Measurements from ENCODE around the gene MAPK14.

The MAPK14 gene

GRCh38 chr6:36038120-36038876 is 10.7 kb downstream of the MAPK14 start:
- DNase-seq: no peak

DNA sequence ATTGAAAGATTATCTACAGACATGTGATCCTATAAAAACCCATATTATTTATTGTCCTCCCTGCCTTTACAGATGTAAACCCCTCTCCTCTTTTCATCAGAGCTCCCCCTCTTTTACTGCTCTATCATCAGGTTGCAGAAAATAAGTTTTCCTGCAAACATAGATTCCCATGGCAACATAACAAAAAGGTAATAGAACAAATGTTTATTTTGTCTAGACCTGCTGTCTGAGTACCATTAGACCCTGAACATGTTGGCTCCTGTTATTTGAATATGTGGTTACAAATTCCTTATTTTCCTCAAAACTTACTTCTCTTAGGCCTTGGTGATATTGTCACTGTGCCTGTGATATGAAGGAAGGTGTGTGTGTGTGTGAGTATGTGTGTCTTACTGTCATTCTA is 11.5 kb downstream of the MAPK14 start:
- DNase-seq: no peak

DNA sequence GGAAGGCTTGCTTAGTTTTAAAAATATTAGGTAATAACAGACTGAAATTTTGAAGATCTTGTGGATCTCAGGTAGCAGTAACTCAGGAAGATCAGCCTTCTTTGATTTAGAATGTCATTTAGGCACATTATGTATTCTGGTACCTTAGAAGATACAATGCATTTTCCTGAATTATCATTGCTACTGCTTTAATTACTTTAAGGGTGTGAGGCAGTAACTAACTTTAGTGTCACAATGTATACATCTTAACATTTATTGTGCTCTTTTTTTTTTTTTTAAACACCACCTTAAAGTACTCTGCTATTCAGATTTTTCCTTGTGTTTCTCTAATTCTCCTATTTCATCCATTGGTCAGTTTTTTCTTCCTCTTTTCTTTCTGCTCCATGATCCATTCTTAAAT is 13.3 kb downstream of the MAPK14 start:
- DNase-seq: no peak

DNA sequence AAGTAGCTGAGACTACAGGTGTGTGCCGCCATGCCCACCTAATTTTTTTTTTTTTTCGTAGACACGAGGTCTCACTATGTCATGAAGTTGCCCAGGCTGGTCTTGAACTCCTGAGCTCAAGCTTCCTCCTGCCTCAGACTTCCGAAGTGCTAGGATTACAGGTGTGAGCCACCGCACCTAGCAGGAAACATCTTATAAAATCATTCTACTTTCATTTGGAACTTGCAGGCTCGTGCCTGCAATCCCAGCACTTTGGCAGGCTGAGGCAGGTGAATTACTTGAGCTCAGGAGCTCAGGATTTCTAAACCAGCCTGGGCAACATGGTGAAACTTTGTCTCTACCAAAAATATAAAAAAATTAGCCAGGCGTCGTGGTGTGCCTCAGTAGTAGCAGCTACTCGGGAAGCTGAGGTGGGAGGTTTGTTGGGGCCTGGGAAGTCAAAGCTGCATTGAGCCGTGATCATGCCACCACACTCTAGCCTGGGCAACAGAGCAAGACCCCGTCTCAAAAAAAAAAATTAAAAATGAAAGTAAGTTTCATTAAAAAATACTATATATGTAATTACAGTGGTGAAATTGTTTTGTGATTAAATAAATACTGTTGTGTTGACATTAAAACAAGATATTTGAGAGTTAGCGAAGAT is 15.1 kb downstream of the MAPK14 start:
- no peak for DNase-seq

GRCh38 chr6:36049582-36049981 is 22.0 kb downstream of the MAPK14 start:
- DNase-seq: no peak

GRCh38 chr6:36050305-36050704 is 22.7 kb downstream of the MAPK14 start:
- no peak for DNase-seq

GRCh38 chr6:36050947-36051710 is 23.5 kb downstream of the MAPK14 start:
- no peak for DNase-seq

DNA sequence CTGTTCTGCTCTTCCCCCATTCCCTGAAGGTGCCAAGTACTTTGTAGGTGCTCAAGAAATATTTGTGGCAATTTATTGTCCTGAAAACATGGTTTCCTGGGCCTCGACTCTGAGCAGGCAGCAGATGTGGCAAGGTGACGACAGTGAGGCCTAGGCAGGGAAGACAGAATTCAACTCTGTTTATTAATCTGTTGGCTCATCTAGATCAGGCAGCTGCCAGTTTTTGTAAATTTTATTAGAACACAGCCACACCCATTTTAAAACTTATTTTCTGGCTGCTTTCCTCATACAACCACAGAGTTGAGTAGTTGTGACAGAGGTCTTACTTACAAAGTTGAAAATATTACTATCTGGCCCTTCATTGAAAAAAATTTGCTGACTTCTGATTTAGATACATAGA is 24.5 kb downstream of the MAPK14 start:
- DNase-seq: no peak

DNA sequence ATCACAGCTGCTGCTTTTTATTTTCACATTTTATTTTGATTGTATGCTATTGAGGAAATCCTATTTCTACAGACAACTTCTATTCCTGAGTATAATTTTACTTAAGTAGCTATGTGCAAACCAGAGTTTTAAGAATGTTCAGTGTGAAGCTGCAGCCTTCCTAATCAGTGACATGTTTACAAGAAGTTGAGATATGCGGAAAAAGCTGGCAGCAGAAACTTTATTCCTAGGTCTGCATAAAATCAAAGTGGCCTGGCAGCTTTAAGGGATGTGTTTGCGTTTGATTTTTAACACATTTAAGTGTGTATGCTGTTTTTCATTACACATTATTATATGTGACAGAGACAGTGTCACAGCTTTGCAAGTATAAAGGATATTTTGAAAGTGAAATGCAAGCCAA is 26.3 kb downstream of the MAPK14 start:
- no peak for DNase-seq

- DNase-seq: no peak
Observed at GRCh38 chr6:36054415-36054814, 26.8 kb downstream of the MAPK14 start.

DNA sequence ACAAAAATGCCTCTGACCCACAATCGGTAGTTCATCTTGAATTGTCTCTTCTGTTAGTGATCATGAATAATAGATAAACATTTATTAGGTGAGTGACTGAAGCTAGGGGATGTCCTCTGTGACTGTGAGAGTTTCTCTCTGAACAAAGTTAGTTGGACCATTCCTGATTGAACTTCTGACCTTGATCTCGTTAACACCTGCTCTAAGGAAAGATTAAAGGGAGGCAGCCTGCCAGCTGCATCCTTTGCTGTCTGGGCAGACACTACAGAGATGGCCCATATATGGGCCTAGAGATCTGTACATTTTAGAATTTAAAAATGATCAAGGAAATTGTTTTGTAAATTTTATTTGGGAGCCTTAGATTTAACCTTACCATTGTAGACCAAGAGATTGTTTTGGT is 27.3 kb downstream of the MAPK14 start:
- no peak for DNase-seq

DNA sequence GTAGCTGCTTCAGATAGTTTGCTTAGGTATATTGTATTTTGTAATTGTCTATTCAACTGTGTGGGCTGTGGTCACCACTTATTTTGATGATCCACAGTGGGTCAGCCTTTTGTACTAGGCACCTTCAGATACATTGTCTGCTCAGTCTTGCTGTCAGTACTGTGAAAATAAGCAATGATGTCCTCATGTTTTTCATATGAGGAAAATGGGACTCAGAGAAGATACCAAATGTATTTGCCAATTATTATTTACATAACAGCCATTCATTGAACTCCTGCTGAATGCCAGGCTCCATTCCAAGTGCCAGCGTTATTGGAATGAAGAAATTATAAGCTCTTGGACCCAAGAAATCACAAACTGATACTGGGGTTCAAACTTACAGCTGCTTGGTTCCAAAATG is 28.6 kb downstream of the MAPK14 start:
- no peak for DNase-seq

DNA sequence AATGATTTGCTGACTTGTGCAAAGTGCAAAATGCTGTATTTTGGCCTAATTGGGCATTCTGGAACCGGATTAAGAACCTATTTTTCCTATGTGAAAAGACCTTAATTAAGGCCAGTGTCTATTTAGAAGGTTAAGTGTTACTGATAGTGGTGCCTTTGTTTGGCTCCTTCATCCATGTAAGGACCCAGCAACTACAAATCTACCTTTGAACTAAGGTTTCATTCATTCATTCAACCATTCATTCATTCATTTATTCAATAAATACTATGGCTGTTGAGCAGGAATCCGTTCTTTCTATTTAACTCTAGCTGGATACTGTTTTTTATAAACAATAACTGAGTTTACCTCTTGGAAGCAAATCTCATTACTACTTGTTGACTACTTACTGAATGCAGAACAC is 33.6 kb downstream of the MAPK14 start:
- DNase-seq: no peak

DNA sequence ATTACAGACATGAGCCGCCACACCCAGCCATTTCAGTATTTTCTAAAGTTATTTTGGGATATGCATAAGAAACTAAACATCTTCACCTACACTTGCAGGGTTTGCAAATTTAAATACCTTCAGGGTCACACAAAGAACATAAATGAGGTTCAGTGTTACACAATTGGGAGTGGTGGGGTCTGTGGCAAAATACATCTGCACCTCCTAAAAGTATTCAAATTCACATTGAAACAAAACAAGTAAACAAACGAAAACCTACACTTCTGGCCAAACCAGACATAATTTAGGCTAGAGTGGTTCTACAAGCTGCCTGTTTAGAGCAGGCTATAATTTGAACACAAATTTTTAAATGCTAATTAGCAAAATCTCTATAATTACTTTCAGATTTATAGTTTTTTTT is 34.6 kb downstream of the MAPK14 start:
- no peak for DNase-seq

GRCh38 chr6:36063318-36064060 is 35.9 kb downstream of the MAPK14 start:
- no peak for DNase-seq

- no peak for DNase-seq
Observed at GRCh38 chr6:36064770-36065396, 37.3 kb downstream of the MAPK14 start.

- no peak for DNase-seq
Observed at GRCh38 chr6:36065916-36066315, 38.3 kb downstream of the MAPK14 start.

DNA sequence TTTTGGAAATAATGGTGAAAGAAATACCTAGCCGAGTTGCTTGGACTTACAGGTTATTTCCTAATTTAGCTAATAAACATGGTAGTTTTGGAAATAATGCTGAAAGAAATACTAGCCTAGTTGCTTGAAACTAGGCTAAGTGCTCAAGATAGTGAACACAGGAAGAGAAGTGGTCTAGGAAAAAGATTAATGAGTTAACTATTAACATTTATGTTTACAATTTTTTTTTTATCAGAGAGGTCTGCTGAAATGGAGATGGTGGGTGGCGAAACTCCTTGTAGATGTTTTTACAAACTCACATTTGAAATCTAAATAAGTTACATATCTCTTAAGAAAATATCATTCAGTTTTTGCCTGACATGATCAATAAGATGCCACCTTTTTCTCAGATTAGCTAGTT is 39.2 kb downstream of the MAPK14 start:
- DNase-seq: no peak

DNA sequence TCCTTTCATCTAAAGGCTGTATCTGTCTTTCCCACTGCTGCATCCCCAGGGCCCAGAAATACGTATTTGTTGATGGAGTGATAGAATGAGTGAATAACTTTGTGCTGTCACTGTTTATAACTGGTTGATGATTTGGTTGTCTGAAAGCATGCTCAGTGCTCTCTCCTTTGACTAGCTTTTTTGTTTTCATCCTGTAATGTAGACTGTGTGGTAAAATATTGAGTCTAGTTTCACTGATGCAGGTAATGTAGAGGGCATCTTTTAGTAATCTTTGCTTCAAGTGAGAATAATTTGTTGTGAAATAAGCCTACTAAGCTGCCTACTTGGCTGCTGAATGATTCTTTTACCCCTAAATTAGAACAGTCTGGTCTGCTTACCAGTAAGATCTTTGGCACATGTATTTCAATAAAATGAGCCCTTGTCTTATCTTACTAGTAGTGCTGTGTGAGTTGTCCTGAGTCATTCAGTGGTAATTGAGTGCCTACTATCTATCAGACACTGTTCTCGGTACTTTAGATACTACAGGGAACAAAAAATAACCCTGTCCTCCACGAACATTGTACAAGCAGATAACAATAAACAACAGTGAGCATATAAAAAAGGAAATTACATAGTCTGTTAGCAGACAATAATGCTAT is 39.9 kb downstream of the MAPK14 start:
- DNase-seq: no peak

DNA sequence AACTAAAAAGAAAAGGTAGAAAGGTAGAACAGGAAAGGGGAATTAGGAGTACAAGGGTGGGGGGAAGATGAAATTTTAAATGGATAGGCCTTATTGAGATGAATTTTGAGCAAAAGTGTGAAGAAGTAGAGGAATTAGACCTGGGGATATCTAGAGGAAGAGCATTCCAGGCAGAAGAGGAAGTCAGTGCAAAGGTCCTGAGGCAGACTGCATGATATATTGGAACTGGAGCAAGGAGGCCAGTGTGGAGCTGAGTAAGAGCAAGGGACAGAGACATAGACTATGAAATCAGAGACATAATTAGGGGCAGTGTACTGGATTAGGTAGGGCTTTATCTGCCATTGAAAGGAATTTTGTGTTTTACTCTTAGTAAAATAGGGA is 40.4 kb downstream of the MAPK14 start:
- DNase-seq: no peak

DNA sequence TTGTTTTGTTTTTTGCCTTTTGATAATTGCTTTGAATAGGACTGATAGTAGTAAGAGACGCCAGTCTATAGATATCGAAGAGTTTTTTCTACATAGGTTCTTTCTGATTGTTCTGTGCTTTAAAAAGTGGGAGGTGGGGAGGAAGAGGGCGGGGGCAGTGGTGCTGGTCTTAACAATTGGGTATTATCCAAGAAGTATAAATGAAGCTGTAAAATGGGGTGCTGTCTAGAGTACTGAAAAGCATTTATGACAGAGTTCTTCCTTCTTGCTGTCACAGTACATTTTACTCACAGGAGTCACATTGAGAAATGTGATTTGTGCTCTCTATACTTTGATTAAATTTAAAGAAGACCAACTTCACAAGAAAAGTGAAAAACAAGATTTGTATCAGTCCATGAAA is 41.0 kb downstream of the MAPK14 start:
- DNase-seq: no peak

DNA sequence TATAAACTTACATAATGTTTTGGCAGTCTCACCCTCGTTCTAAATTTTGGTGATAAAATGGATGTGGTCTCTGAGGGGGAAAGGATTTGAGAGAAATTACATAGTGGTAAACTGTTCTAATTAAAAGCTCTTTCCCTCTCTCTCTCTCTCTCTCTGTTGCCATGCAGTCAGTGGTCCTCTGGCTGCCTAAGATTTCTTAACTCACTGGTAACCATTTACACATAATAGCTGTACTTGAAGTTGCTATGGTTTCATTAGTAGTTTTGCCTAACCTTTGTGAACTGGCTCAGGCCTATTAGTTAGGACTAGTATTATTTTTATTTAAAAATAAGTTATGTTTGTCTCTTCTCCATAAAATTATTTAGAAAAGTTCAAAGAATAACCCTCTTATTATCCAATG is 42.0 kb downstream of the MAPK14 start:
- no peak for DNase-seq
